ENCODE measurements around the gene NGF.

NGF gene

DNA sequence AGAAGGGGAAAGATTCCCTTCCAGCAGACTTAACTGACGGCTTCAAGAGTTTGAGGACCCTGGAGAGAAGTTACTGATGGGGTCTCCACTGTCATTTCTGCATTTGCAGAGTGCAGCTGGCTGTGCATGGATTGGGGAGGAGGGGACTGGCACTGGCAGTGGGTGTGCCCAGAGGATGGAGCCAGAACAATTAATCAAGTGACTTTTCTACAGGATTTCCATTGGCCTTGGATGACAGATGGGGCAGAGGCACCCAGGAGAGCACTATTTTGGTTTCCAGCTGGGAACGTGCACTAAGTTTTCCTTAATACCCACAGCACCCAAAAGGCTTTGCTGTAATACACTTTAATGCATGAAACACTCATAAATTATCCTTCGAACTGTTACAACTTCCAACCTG is 1.3 kb downstream of the NGF start:
- DNase-seq (ENCODE audit: low read depth in 2 of 2): no peak

GRCh38 chr1:115332813-115333608 is 5.0 kb downstream of the NGF start:
- DNase-seq (ENCODE audit: low read depth in 2 of 2): no peak

DNA sequence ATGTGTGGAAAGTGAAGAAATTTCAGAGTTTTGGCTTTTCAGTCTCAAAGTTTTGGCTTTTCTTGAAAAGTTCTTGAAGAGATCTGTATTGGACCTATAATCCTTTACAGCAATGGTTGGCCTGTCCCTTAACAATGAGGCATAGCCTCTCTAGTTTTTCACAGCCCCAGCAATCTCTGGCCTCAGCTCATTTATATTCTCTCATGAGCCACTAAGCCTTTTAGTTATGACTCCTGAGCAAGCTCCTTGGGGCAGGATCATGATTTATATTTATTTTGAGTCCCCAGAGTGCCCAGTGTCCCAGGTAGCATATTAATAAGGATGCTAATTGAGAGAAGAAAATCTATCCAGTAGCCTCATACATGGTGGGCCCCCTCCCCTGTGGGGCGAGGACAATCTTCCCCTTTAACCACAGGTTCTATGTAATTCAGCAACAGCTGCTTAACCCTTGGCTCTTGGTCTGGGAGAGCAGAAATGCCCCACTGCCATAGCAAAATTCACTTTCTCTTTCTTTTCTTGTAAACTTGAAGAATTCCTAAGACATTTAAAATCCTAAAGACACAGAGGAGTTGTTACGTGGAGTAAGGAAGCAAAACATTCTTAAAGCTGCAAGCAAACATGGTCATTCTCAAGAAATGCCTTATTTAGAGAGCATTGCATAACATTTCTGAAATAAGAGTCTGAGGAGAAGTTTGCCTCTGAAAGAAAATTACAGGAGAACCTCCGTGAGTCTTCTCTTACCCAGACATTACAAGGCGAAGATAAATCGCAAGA is 6.3 kb downstream of the NGF start:
- DNase-seq (ENCODE audit: low read depth in 2 of 2): no peak

DNA sequence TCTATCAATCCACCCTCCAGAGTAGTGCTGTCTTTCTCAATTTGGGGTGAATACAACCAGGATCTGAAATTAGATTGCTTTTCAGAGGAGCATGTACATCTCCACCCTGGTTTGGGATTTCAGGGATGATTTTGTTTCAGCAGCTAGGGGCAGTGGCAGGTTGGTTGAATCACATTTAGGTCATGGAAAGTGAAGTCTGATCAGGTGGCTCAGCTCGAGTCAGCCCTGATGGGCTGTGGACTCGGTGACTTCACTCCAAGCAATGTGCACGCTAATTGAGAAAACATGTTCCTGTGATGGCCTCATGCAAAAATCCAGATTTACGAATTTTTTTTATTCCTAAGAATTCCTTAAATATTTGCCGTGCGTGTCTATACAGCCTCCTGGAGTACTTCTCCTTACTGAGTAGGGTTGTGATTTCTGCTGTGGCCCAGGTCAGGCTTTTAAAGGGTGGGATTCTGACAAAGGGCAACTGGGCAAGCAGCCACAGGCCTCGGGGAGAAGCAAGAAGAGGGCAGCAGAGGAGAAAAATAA is 7.5 kb downstream of the NGF start:
- DNase-seq (ENCODE audit: low read depth in 2 of 2): no peak

GRCh38 chr1:115329965-115330364 is 8.1 kb downstream of the NGF start:
- no peak for DNase-seq (ENCODE audit: low read depth in 2 of 2)

DNA sequence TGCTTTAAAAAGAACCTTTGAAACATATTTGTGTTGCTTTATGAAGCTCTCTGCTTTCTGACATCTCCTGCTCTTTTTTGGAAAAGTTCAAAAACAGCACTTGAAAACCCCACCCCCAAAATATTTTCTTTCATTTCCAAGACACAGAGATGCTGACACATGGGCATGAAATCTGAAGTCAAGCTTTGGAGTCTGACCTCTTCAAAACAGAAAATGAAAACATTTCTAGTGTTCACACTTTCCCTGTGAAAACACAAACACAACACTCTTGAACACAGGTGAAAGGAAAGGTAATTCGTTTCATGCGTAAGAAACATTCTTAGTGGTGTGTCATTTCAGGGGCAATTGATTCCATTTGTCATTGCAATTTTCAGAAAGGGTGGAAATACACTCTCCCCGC is 10.8 kb downstream of the NGF start:
- no peak for DNase-seq (ENCODE audit: low read depth in 2 of 2)

- DNase-seq (ENCODE audit: low read depth in 2 of 2): no peak
These were observed 11.6 kb downstream of the NGF start for GRCh38 chr1:115326419-115326818.

DNA sequence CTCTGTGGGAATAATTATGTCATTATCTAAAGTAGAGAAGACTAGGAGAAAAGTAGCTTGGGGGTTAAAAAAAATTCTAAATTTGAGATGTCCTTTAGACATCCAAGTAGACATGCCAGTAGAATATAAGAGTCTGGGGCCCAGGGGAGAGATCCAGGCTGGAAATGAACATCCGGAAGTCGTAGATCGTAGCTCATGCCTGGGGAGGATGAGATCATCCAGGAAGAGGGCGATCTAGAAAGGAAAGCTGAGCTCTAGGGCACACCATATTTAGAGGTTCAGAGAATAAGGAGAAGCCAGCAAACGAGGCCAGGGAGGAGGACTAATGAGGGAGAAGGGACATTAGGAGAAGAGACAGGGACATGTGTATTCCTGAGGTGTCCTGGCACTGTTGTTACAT is 12.2 kb downstream of the NGF start:
- no peak for DNase-seq (ENCODE audit: low read depth in 2 of 2)

GRCh38 chr1:115324649-115325420 is 13.2 kb downstream of the NGF start:
- no peak for DNase-seq (ENCODE audit: low read depth in 2 of 2)

DNA sequence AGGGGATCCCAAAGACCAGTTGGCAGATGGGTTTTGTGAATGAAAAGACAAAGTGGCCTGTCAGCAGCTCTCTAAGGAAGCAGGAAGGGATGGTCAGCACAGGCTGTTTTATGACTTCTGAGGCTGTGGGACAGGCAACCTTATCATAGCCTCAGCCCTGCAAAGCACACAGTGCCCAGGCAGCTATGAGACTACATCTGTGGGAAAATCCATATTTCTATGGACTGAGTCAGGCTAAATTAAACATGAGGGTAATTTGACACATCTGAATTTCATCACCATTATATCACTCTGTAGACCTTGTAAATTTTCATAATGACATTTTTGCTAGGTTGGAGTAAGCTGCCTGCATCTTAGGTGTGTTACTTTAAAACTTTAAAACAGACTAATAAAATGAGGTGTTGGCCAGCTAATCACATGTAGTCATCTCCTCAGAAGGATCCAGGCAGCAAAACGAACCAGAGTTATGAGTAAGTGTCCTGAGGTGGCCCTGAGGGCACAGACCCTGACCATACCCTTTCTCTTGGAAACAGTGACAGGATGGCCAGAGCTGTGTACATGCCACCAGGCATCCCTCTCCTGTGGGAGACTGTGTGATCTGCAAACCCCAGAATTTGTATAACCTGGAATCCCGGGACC is 14.6 kb downstream of the NGF start:
- no peak for DNase-seq (ENCODE audit: low read depth in 2 of 2)

GRCh38 chr1:115322631-115323030 is 15.4 kb downstream of the NGF start:
- DNase-seq (ENCODE audit: low read depth in 2 of 2): no peak

- no peak for DNase-seq (ENCODE audit: low read depth in 2 of 2)
These were observed 17.7 kb downstream of the NGF start for GRCh38 chr1:115320377-115320776.

DNA sequence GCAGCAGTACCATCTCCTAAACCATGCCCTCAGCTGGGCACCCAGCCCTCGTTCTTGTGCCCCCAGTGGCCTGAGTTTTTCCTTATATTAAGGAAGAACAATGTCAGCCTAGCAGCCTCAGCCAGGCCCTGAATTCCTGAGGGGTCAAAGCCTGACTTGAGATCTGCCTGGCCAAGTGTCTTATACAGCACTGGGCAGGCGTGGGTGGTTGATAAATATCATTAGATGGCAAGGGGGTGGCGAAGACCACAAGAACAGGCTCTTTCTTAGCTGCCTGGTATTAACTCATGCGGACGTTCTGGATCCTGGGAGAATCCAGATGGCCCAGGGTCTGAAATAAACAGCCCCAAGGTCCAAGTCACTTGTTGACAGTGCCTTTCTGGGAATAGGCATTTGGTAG is 18.3 kb downstream of the NGF start:
- no peak for DNase-seq (ENCODE audit: low read depth in 2 of 2)

DNA sequence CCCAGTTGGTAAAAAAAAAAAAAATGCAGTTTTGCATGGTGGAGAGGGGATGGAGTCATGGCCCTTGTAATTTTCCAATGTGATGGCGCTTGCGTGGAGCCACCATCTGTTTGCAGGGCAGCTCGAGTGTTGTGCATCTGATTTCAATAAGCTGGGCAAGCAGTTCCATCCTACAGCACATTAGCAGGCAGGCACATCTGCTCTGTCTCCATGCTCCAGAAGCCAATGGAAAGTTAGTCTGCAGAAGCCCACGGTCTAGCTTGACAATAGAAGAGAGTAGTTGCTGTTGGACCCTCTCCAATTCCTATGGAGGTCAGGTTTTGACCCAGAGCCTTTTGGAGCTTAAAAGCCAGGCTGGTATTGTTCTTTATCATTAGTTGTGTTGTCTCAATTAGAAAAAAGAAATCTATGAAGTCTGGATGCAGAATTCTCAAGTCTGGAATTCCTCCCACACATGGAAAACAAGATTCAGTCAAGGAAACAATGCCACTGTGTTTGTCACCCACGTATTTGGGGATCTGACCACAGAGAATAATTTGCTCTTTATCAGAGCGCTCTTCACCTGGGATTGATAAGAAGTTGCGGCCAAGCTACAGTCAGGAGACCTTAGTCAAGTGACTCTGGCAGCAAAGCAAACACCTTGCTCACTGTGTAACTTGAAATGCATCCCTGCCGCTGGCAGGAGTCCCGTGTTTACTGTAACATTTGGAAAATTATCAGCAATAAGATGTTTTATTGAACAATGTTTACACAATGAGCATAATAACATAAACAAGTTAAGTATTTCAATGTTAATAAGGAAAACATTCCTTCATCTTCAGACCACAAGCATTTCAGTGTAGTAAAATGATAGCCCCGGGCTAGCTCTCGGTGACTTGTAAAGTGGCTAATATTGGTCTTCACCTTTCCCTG is 20.7 kb downstream of the NGF start:
- no peak for DNase-seq (ENCODE audit: low read depth in 2 of 2)

GRCh38 chr1:115314765-115315164 is 23.3 kb downstream of the NGF start:
- DNase-seq (ENCODE audit: low read depth in 2 of 2): no peak

GRCh38 chr1:115314092-115314491 is 24.0 kb downstream of the NGF start:
- DNase-seq (ENCODE audit: low read depth in 2 of 2): no peak

DNA sequence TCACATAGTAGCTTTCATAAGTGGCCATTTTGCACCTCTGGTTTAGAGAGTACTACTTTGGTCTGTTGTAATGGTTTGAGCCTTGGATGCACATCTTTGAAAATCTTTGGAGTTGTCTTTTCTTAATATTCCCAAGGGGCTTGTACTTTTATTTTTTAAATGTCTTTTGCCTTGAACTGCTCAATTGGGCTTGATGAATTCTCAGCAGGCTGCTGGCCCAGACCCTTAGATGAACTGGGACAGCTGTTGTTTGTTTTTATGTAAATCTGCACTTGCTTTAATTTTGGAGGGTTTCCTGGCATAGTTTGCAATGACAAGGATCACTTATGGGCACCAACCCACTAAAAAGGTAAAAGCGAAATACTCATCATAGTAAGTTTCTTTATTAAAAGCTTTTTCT is 24.9 kb downstream of the NGF start:
- no peak for DNase-seq (ENCODE audit: low read depth in 2 of 2)

- no peak for DNase-seq (ENCODE audit: low read depth in 2 of 2)
These were observed 25.3 kb downstream of the NGF start for GRCh38 chr1:115312742-115313141.

DNA sequence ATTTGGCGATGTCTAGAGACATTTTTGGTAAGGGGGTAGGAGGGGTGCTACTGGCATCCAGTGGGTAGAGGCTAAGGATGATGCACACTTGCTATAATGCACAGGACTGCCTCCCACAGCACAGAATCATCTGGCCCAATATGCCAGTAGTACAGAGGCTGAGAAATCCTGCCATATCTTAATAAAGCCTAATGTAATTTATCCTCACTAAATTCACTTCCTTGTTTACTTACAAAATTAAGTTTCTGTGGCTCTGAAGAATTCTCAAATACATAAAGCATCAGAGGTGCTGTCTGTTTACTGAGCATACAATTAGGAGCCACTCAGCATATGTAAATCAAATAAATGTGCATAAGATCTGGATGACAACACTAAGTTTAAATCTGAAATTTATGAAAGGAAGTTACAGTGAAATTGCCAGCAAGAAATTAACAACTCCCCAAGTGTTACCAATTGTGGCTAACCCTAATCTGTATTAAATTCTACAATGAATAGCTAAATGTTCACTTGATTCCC is 26.5 kb downstream of the NGF start:
- no peak for DNase-seq (ENCODE audit: low read depth in 2 of 2)
